ENCODE measurements around the gene ATP11A.

DNA sequence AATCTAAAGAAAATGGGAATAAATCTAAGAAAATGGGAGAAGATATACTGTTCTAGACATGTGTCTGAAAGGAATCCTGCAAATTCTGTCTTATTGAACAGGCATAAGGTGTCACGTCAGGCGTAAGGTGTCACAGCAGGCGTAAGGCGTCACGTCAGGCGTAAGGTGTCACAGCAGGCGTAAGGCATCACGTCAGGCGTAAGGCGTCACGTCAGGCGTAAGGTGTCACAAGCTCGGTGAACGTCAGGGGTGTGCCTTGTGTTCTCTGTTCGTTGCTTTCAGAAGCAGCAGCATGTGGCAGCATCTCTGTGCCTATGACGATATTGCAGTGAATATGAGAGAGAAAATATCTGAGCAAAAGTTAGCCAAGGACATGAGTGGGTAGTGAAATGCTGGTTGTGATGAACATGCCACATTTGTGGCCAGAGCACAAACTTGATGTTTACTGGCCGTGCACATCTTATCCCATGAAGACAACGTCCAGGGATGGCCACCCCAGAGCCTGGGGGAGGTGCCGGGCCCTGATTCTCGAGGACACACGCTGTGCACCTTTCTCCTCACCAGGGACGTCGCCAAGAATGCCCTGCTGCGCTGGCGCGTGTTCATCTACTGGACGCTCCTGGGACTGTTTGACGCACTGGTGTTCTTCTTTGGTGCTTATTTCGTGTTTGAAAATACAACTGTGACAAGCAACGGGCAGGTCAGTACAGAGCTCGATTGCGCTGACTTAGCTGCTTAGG, 172.2 kb downstream of the ATP11A start:
- TF ChIP-seq EZH2phosphoT487 (IDR thresholded peaks at IDR 0.05; ENCODE audit: borderline replicate concordance, low read length) (no peak), EZH2 (IDR thresholded peaks at IDR 0.05; ENCODE audit: low read length, unreplicated experiment) (no peak)
- TF ChIP-seq, protein P1, sequence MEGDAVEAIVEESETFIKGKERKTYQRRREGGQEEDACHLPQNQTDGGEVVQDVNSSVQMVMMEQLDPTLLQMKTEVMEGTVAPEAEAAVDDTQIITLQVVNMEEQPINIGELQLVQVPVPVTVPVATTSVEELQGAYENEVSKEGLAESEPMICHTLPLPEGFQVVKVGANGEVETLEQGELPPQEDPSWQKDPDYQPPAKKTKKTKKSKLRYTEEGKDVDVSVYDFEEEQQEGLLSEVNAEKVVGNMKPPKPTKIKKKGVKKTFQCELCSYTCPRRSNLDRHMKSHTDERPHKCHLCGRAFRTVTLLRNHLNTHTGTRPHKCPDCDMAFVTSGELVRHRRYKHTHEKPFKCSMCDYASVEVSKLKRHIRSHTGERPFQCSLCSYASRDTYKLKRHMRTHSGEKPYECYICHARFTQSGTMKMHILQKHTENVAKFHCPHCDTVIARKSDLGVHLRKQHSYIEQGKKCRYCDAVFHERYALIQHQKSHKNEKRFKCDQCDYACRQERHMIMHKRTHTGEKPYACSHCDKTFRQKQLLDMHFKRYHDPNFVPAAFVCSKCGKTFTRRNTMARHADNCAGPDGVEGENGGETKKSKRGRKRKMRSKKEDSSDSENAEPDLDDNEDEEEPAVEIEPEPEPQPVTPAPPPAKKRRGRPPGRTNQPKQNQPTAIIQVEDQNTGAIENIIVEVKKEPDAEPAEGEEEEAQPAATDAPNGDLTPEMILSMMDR (conservative IDR thresholded peaks at IDR 0.05; ENCODE audit: low read depth, low read length): no peak
